GF-D8 (cell line): ENCODE results near the gene IMMT.
"Not testable (repeated sequence)": the region's sequence is repeated elsewhere in the genome, so short reads cannot be mapped to it uniquely, and the experiment has no call there.

Experiments
- DNase-seq: peaks from one replicate; lab custom pipeline; 2025; lab: John Stamatoyannopoulos, UW

Gene IMMT

GRCh38 chr2:86201671-86202335 is 6.5 kb upstream of the IMMT start:
- DNase-seq: no peak

DNA sequence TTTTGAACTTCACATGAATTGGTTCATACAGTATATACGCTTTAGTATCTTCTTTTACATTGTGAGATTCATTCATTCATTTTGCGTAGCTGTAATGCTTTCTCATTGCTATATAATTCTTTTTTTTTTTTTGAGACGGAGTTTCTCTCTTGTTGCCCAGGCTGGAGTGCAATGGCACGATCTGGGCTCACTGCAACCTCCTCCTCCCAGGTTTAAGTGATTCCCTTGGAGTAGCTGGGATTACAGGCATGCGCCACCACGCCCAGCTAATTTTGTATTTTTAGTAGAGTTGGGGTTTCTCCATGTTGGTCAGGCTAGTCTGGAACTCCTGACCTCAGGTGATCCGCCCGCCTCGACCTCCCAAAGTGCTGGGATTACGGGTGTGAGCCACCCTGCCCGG is 5.3 kb upstream of the IMMT start:
- not testable (repeated sequence) for DNase-seq

GRCh38 chr2:86199834-86200177 is 4.5 kb upstream of the IMMT start:
- no peak for DNase-seq

DNA sequence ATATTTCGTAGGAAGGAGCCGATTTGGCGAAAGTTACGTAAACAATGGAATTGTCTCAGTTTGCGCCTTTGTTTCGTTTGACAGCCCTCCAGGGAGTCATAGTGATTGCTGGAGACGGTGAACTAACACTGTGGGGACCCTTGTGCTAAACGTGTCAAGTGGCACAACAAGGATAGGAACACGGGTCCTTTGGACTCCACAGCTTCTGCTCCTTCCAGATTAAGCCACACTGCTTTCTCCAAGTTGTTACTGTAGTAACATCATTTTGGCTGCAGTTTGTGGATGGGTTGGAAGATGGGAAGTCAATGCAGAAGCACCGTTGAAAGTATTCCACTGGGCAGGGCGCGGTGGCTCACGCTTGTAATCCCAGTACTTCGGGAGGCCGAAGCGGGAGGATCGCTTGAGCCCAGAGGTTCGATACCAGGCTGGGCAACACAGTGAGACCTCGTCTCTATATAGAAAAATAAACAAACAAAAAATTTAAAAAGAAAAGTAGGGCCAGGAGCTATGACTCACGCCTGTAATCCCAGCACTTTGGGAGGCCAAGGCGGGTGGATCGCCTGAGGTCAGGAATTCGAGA is 636 bp upstream of the IMMT start:
- no peak for DNase-seq

DNA sequence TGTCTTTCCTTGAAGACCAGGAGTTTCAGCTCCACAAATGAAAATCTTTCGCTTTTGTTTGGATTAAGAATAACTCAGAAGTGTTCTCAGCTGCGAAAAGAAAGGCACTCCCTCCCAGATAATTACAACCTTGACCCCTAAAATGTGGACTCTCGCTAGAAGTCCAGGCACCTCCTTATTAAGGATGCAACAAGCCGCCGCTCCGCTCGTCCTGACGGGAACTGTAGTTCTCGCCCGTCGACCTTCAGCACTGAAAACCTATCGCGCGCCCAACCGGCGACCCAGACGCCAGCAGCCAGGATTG is 559 bp downstream of the IMMT start:
- no peak for DNase-seq

- DNase-seq: no peak
Observed at GRCh38 chr2:86193901-86194567, 1.2 kb downstream of the IMMT start.

GRCh38 chr2:86189782-86190416 is 5.4 kb downstream of the IMMT start:
- peak; percentile 85 for DNase-seq

DNA sequence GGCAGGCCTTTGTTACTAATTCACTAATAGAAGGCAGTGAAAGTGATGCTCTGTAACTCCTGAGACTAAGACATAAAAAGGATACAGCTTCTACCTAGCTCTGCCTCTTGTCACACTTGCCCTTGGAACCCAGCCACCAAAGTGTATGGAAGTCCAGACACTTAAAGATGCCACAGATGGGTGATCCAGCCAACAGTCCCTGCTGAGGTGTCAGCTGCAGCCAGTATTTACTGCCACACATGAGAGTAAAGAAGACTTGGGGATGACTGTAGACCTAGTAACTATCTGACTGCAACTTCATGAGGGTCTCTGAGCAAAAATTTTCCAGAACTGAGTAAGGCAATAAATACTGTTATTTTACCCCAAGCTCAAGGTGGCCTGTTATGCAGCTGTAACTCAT is 8.8 kb downstream of the IMMT start:
- DNase-seq: no peak

- peak; percentile 19 for DNase-seq
Observed at GRCh38 chr2:86185517-86186212, 9.6 kb downstream of the IMMT start.

DNA sequence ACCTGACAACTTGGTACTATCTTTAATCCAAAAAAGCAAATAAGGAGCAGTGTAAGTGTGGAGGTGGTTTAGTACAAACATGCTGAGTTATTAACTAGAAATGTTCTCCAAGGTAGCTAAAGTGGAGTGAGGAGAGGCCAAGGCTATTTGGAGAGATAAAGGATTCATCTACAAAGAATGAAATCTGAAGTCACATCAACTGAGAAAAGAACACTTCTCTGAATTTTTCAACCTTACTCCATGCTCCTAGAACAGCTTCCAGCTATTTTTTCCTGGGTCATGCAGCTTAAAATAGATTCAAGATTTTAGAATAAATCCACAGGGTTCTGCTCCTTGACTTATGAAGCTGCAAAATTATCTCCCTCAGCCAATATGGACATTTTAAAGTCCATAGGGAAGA is 18.7 kb downstream of the IMMT start:
- DNase-seq: no peak

DNA sequence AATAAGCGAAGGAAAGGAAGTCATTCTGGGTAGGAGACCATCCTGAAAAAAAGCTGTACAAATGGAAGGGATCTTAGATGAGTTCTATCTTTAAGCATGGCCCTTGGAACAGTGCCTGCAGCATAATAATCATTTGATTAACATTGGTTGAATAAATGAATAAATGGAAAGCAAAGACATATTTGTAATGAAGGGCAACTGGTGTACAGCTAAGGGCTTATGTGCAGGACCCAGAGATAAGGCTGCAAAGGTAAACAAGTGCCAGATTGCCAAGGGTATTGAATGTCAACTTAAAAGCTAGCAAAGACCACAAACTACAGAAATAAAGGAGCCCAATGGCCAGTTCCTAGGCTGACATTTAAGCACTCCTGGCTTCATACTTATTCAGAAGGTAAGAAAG is 19.4 kb downstream of the IMMT start:
- no peak for DNase-seq

DNA sequence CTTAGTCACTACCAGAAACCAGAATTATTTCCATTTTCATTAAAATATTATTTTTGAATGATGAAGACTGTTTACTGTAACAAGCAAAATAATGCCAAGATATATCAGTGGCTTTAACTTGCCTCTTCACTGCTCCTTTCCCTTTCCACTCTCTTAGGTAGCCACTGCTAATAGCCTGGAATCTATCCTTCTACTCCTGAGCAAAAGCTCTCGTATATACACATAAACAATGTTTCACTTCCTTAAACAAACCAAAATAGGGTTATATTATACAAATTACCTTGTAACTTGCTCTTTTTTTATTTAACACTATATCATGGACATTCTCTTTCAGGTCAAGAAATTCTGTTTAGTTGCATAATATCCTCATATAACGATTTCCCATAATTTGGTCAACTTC is 20.8 kb downstream of the IMMT start:
- no peak for DNase-seq

- DNase-seq: no peak
Observed at GRCh38 chr2:86172610-86173009, 22.7 kb downstream of the IMMT start.

- no peak for DNase-seq
Observed at GRCh38 chr2:86171295-86171694, 24.0 kb downstream of the IMMT start.

GRCh38 chr2:86170449-86170848 is 24.8 kb downstream of the IMMT start:
- DNase-seq: no peak

- no peak for DNase-seq
Observed at GRCh38 chr2:86160156-86160952, 34.9 kb downstream of the IMMT start.

- no peak for DNase-seq
Observed at GRCh38 chr2:86158286-86158685, 37.0 kb downstream of the IMMT start.

- DNase-seq: no peak
Observed at GRCh38 chr2:86157009-86157556, 38.2 kb downstream of the IMMT start.

DNA sequence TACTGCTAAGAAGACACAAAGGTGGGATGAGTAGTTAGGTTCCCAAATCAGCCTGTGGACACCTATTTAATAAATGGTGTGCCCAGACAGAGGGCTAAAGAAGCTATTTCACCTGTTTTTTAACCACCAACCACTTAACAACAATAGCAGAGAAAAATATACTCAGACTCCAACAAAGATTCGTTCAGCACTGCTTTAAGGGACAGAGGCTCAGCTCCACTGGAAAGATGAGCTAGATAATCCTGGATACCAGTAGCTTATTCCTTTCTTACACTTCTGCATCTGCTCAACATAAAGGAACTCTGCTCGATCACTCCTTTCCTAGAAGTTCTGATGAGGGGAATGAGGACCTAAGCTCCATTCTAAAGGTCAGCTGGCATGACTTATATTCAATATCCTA is 44.8 kb downstream of the IMMT start:
- no peak for DNase-seq

- DNase-seq: no peak
Observed at GRCh38 chr2:86147793-86148192, 47.5 kb downstream of the IMMT start.

- no peak for DNase-seq
Observed at GRCh38 chr2:86143926-86144685, 51.2 kb downstream of the IMMT start.
